Cerebellar nuclear complex (tissue), 1 donor: ENCODE measurements around the gene PPM1D.
"Not testable (repeated sequence)": the region's sequence is repeated elsewhere in the genome, so short reads cannot be mapped to it uniquely, and the experiment has no call there.

Experiments used
- DNase-seq, 2 experiments: peaks; one replicate each; lab custom pipeline; 2025; lab: John Stamatoyannopoulos, UW

The PPM1D gene

GRCh38 chr17:60668741-60669140 is 68.7 kb downstream of the PPM1D start:
- not testable (repeated sequence) for DNase-seq

GRCh38 chr17:60671482-60671881 is 71.5 kb downstream of the PPM1D start:
- no peak for DNase-seq

- not testable (repeated sequence) for DNase-seq
Measured at GRCh38 chr17:60674637-60675036, 74.6 kb downstream of the PPM1D start.

- DNase-seq, result no peak
Measured at GRCh38 chr17:60675997-60676396, 76.0 kb downstream of the PPM1D start.

- no peak for DNase-seq
Measured at GRCh38 chr17:60676758-60677307, 76.8 kb downstream of the PPM1D start.

DNA sequence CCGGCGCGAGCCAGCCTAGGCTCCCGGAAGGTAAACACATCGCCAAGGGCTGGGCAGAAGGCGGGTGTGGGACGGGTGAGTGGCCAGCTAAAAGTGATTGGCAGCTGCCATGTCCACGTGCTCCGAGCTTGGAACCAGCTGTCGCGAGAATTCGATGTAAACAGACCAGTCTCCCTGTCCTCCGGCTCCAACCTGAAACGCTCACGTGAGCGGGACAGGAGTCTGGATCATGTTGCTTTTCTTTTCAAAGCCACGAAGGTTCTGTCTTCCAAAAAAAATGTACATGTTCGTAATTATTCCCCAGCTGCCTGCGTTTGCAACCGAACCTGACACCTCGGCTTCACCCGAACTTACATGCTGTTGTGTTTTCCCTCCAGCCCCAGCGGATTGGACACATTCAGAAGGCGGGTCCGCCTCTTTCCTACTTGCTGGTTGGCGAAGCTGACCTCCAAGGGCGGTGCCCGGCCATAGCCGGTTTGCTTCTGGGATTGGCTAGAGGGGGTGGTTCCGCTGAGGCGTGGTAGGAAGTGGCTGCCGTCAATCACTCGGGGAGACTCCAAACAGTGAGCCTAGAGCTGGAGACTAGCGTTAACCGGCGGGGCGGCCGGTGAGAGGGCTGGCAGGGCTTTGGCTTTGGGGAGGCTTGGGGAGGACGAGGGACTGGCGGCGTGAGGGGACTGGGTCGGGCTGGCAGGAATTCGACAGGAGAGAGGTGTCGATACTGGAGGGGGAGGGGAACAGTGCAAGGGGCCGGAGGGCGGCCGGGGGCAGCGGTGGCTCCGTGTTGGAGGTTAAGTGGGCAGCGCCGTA is 77.5 kb downstream of the PPM1D start, which contains the start of gene BCAS3:
BCAS3 (plus strand) TSS at position 544 of the 810 bp plus-strand sequence.
- peak; percentile 98 to 99 for DNase-seq

DNA sequence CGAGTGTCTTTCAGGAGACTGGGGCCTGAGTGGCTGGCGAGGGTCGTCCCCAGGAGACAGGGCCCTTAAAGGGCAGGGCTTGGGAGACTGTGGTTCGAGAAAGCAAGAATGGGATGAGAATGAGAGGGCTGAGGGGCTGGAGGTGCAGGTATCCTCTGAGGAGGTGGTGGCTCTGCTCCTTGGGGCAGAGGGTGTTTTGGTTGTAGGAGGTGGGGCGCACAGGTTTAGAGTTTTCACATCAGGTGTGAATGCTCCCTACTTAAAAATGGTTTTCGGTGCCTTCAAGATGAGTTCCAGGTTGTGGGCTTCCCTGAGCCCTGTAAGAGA is 78.1 kb downstream of the PPM1D start:
- no peak for DNase-seq

GRCh38 chr17:60679287-60679686 is 79.3 kb downstream of the PPM1D start:
- DNase-seq, result no peak

- no peak for DNase-seq
Measured at GRCh38 chr17:60680754-60681153, 80.8 kb downstream of the PPM1D start.

DNA sequence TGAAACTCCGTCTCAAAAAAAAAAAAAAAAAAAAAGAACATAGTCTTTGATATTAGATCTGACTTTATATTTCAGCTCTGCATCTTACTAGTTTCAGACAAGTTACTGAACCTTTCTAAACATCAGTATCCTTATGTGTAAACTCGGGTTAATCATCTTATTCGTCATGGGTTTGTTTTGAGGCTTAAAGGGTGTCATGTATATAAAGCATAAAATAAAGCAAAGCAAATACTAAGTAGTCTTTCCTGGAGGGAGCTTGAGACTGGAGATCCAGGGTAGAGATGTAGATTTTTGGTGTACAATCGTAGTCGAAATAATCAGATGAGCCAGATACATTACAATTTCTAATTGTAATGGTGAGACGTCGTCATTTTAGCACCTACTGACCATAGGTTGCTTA is 85.4 kb downstream of the PPM1D start:
- DNase-seq, result no peak

DNA sequence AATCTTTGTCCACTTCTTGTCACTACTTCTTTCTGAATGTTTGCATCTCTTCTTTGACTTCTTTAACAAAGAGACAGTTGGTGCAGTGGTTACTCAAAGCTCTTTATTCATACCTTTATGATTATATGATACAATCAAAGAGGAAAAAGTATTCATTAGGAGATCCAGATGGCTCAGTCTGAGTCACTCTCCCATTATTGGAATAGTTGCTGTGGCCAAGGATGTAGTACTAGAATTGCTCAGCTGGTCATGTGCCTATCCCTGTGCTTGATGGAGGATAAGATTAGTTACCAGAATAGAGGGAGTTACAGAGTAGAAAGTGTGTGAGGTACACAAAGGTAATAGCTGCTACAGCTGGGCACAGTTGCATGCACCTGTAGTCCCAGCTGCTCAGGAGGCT is 96.0 kb downstream of the PPM1D start:
- DNase-seq, result no peak

GRCh38 chr17:60699090-60699489 is 99.1 kb downstream of the PPM1D start:
- DNase-seq, result no peak

- DNase-seq, result no peak
Measured at GRCh38 chr17:60704170-60704569, 104.2 kb downstream of the PPM1D start.

DNA sequence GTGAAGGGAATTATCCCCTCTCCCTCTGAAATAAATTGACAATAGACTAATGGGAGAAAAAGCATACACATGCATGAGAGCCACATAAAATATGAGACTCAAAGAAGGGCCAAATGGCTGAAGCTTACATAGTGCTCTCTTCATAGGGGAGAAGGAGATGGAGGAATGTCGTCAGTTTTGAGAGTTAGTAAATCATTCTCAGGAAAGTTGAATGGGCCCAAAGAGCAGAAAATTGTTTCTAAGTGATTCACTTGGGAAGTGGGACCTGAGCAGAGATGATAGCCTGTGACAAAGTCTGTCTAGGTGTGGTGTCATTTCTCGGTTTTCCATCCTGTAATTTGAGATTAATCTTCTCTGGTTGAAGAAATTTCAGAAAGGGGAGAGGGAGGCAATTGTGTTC is 112.7 kb downstream of the PPM1D start:
- DNase-seq, result no peak

GRCh38 chr17:60713608-60714007 is 113.6 kb downstream of the PPM1D start:
- DNase-seq, result no peak
